GM23248 (cell line): ENCODE results near the gene PDGFD.

Source experiments
- EZH2 ChIP-seq: fragments of 200-600 bp; sonication (generic); IDR thresholded peaks from 2 replicates; pipeline ENCODE4 v1.6.1; 2018; ENCODE audit warnings: antibody characterized with exemption, mild to moderate bottlenecking; ENCODE audit not compliant: insufficient read depth, poor library complexity, severe bottlenecking
- EZH2phosphoT487 ChIP-seq: fragments of 200-600 bp; sonication (generic); IDR thresholded peaks from 2 replicates; pipeline ENCODE4 v1.6.1; 2018; ENCODE audit warnings: antibody characterized with exemption, moderate library complexity, mild to moderate bottlenecking, low read depth; ENCODE audit not compliant: insufficient read depth

DNA sequence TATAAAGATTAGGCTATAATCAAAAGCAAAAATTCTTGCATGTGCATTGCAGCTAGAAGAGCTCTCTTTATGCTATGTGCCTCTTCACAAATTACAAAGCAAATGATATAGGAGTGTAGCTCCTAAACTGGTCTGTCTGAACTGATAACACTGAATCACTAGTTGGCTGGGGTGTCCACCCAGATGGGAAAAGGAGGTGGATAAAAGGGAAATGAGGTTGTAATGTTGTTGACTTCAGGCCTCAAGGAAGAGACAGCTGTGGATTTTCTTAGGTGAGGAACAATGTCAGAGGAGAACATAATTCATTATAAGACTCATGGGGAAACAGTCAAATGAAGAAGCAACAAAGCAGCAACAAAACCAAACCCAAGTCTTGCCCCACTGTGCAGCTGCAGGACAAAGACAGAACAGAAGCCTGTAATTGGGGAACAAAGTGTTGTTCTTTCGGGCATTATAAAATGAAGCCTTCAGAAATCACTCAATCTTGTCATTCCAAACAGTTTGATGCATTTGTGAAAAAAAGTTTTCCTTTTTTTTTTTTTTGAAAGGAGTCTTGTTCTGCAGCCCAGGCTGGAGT is 257.6 kb downstream of the PDGFD start:
- TF ChIP-seq EZH2phosphoT487 (no peak), EZH2 (no peak)
